B cell (primary cell): ENCODE data around the gene C2orf81. TPM values are rescaled to one million over a fixed set of nuclear protein-coding genes. Genes with fewer than 3 reads are reported as not detected.

Source experiments
- ATAC-seq: fragments of 200-7000 bp; cut with Tn5 transposase; one replicate; pipeline ENCODE4 v1.10.0; 2021; ENCODE audit warnings: low read depth, mild to moderate bottlenecking, moderate number of reproducible peaks, moderate library complexity
- CTCF ChIA-PET: fragments of 350-600 bp; sonication (Branson Sonifier 250); formaldehyde crosslinking; loops from one replicate; lab custom pipeline; 2021; ENCODE audit warnings: antibody characterized with exemption, inconsistent platforms; lab: Charles Lee
- POLR2A ChIA-PET: fragments of 350-600 bp; sonication (Branson Sonifier 250); formaldehyde crosslinking; loops from one replicate; lab custom pipeline; 2021; ENCODE audit warnings: antibody characterized with exemption; lab: Charles Lee
- DNase-seq: peaks from one replicate; pipeline ENCODE4 v3.0.0; 2013
- H2AFZ ChIP-seq: 2 replicates; pipeline ENCODE4 v1.6.1; 2012; ENCODE audit warnings: mild to moderate bottlenecking, low read depth, low read length; ENCODE audit not compliant: insufficient read depth, poor library complexity, severe bottlenecking
- H3K27ac ChIP-seq, 2 donors: 1 replicate in 1 of 2; 2 replicates in 1 of 2; pipeline ENCODE4 v1.5.1; 2012 to 2013; ENCODE audit warnings: low read length in 2 of 2, mild to moderate bottlenecking in 2 of 2, moderate library complexity in 1 of 2
- H3K27me3 ChIP-seq, 4 experiments: fragments of 200-600 bp in 1 of 4; sonication (generic) in 1 of 4; replicated peaks in 1 of 4; 1 replicate in 2 of 4; 2 replicates in 2 of 4; pipeline versions ENCODE4 v1.6.1 to v1.7.0; 2013 to 2016; ENCODE audit warnings: low read length in 3 of 4, mild to moderate bottlenecking in 2 of 4, mixed read lengths in 1 of 4, moderate library complexity in 1 of 4; ENCODE audit not compliant: insufficient read depth in 4 of 4, control insufficient read depth in 3 of 4; ENCODE audit errors: control extremely low read depth in 1 of 4
- H3K36me3 ChIP-seq, 2 experiments: replicated peaks in 1 of 2; 1 replicate in 1 of 2; 2 replicates in 1 of 2; pipeline versions ENCODE4 v1.6.1 to v1.7.1; 2013; ENCODE audit warnings: low read length in 1 of 2; ENCODE audit not compliant: insufficient read depth in 2 of 2, control insufficient read depth in 1 of 2; ENCODE audit errors: control extremely low read depth in 1 of 2, extremely low read depth in 1 of 2
- H3K4me1 ChIP-seq, 2 donors: fragments of 200-600 bp in 1 of 2; sonication (generic) in 1 of 2; 1 replicate in 1 of 2; 2 replicates in 1 of 2; pipeline versions ENCODE4 v1.5.1 to v1.6.1; 2013 to 2017; ENCODE audit warnings: low read length in 2 of 2; ENCODE audit not compliant: control insufficient read depth in 2 of 2, insufficient read depth in 2 of 2
- H3K4me2 ChIP-seq: replicated peaks from 2 replicates; pipeline ENCODE3; 2012; ENCODE audit warnings: mild to moderate bottlenecking, low read depth, low read length; ENCODE audit not compliant: poor library complexity, severe bottlenecking
- H3K4me3 ChIP-seq, 5 experiments: fragments of 200-600 bp in 1 of 5; sonication (generic) in 1 of 5; 1 replicate in 3 of 5; 2 replicates in 2 of 5; pipeline versions ENCODE4 v1.5.1 to v1.7.0; 2011 to 2016; ENCODE audit warnings: low read length in 4 of 5, mild to moderate bottlenecking in 4 of 5, low read depth in 2 of 5, control low read depth in 1 of 5, moderate library complexity in 1 of 5; ENCODE audit not compliant: insufficient read depth in 1 of 5; ENCODE audit errors: control extremely low read depth in 1 of 5, extremely low read depth in 1 of 5
- H3K79me2 ChIP-seq: fragments of 200-600 bp; sonication (generic); one replicate; pipeline ENCODE4 v1.6.0; 2016; ENCODE audit warnings: low read length; ENCODE audit not compliant: control insufficient read depth, insufficient read depth
- H3K9ac ChIP-seq: fragments of 200-600 bp; sonication (generic); 2 replicates; pipeline ENCODE4 v1.6.1; 2017; ENCODE audit warnings: mild to moderate bottlenecking, low read length, moderate library complexity
- H3K9me3 ChIP-seq, 3 donors: one replicate each; pipeline versions ENCODE4 v1.6.1 to v1.7.1; 2013; ENCODE audit warnings: low read length in 2 of 3; ENCODE audit not compliant: control insufficient read depth in 2 of 3, insufficient read depth in 1 of 3; ENCODE audit errors: control extremely low read depth in 1 of 3
- H4K20me1 ChIP-seq: 2 replicates; pipeline ENCODE4 v1.6.0; 2012; ENCODE audit warnings: mild to moderate bottlenecking, low read length; ENCODE audit not compliant: insufficient read depth, control insufficient read depth, poor library complexity, severe bottlenecking
- H3K27ac Mint-ChIP-seq: one replicate; pipeline ENCODE4 v1.8.0; 2021; ENCODE audit warnings: mixed read lengths
- H3K27me3 Mint-ChIP-seq: one replicate; pipeline ENCODE4 v1.8.0; 2021; ENCODE audit warnings: mixed read lengths
- H3K4me1 Mint-ChIP-seq: one replicate; pipeline ENCODE4 v1.8.0; 2021; ENCODE audit warnings: mixed read lengths
- H3K4me3 Mint-ChIP-seq: one replicate; pipeline ENCODE4 v1.8.0; 2021; ENCODE audit warnings: mixed read lengths
- H3K9me3 Mint-ChIP-seq: one replicate; pipeline ENCODE4 v1.8.0; 2022; ENCODE audit warnings: mixed read lengths; ENCODE audit not compliant: insufficient read depth
- CTCF ChIP-seq: fragments of 200-600 bp; IDR thresholded peaks from one replicate; pipeline ENCODE4 v1.8.0; 2022; ENCODE audit warnings: antibody characterized with exemption, mild to moderate bottlenecking
- EZH2 ChIP-seq: IDR thresholded peaks from 2 replicates; pipeline ENCODE4 v1.6.1; 2012; ENCODE audit warnings: borderline replicate concordance, low read depth, mild to moderate bottlenecking, moderate library complexity, low read length; ENCODE audit not compliant: insufficient read depth, poor library complexity, severe bottlenecking
- WGBS: methylation state at CpG from one replicate; pipeline ENCODE4 v1.1.5; 2013; ENCODE audit warnings: missing lambda C conversion rate; ENCODE audit not compliant: insufficient coverage; 5-methylcytosine and 5-hydroxymethylcytosine counted together
- intact Hi-C: fragments of 100-400 bp; cut with micrococcal nuclease; formaldehyde crosslinking; loops from one replicate; pipeline ENCODE4 v1.10.0; 2022
- polyA plus RNA-seq: library from polyadenylated mRNA; depleted of rRNA; stranded (reverse); fragments of >200 nt; gene quantifications from 2 replicates; pipeline ENCODE4 v1.2.3, GENCODE V29; 2012
- total RNA-seq, 2 donors: library from RNA; stranded (reverse); fragments of 120-200 nt in 1 of 2; gene quantifications; 1 replicate in 1 of 2; 2 replicates in 1 of 2; pipeline versions ENCODE4 v1.2.3 to v1.2.4, GENCODE V29; 2013 to 2022

C2orf81 gene
- total and polyA plus RNA-seq, 2 donors (not counting 1 experiment from before 2014, with no cell fraction given) = 5.4 to 8.6 TPM

GRCh38 chr2:74447230-74447999 is 26.0 kb upstream of the C2orf81 start:
- H3K9me3 ChIP-seq = no peaks in the 10 kb centered on the region
- no peaks in the 10 kb centered on the region for H3K79me2 ChIP-seq
- peaks cover 11% of the 10 kb centered on the region for H3K27me3 Mint-ChIP-seq
- H3K4me1 ChIP-seq = peaks cover 0 to 2% of the 10 kb centered on the region in 2 donors
- H3K27ac Mint-ChIP-seq = no peak overlapping the region
- peaks cover 2% of the 10 kb centered on the region for H3K4me1 Mint-ChIP-seq
- TF ChIP-seq CTCF = no peak
- no peak for TF ChIP-seq EZH2
- ATAC-seq (no peak), DNase-seq (no peak)
- H2AFZ ChIP-seq = no peak overlapping the region
- H3K4me3 ChIP-seq = no peak overlapping the region
- H3K9me3 Mint-ChIP-seq = no peaks in the 10 kb centered on the region
- ChIA-PET CTCF (no interaction called here), POLR2A (interaction anchor here (0.6 to 0.7 kb wide), 2 partner anchors 77 to 268 kb away, joined by 4 to 6 read pairs; no protein-coding TSS in a partner anchor)
- no peaks in the 10 kb centered on the region for H4K20me1 ChIP-seq
- no peak overlapping the region for H3K4me3 Mint-ChIP-seq
- no peak overlapping the region for H3K9ac ChIP-seq
- no peak overlapping the region for H3K4me2 ChIP-seq
- 100% methylated on average over 1 of the region's 5 CpGs for WGBS
- intact Hi-C loops = no loop called here
- no peaks in the 10 kb centered on the region for H3K36me3 ChIP-seq
- no peak overlapping the region for H3K27ac ChIP-seq
- peaks cover 0 to 16% (median 3%) of the 10 kb centered on the region in 4 experiments for H3K27me3 ChIP-seq
